Femur (tissue), 1 donor: Measurements from ENCODE around the gene UBL5.

Experiments
- DNase-seq: peaks from one replicate; pipeline ENCODE4 v3.0.0-alpha.2; 2017

The UBL5 gene

GRCh38 chr19:9857076-9857721 lies 29.5 kb downstream of the UBL5 start:
- no peak for DNase-seq

- DNase-seq: no peak
Observed at GRCh38 chr19:9857920-9858746, 30.4 kb downstream of the UBL5 start.

DNA sequence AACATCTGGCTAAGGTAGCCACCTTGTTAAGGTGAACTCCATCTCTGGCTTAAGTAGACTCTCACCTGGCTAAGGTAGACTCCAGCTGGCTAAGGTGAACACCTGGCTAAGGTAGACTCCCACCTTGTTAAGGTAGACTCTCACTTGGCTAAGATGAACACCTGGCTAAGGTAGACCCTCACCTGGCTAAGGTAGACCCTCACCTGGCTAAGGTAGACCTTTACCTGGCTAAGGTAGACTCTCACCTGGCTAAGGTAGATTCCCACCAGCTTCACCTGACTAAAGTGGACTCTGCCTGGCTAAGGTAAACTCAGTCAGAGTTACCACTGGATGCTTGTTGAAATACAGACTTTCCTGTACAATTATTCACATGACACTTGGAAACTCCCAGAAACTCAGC lies 31.0 kb downstream of the UBL5 start:
- DNase-seq: no peak

- no peak for DNase-seq
Observed at GRCh38 chr19:9860407-9860806, 32.7 kb downstream of the UBL5 start.

GRCh38 chr19:9861503-9861902 lies 33.8 kb downstream of the UBL5 start:
- no peak for DNase-seq

- DNase-seq: no peak
Observed at GRCh38 chr19:9862938-9863337, 35.2 kb downstream of the UBL5 start.

DNA sequence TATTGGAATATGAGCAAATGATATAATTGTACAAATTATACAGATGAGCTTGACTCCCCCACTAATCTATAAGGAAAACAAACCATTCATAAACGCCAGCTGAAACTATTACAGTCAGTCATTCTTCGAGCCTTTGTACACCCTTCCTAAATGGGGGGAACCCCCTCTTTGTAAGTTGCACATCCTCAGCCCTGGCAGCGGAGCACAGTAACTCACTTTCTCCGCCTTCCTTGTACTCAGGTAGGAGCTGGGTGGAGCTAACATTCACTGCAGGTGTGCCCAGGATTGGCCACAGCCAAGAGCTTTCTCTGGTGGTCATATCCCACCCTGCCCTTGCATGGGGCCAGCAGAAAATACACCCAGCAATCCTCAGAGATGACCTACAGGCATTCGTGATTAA lies 36.0 kb downstream of the UBL5 start:
- no peak for DNase-seq

GRCh38 chr19:9865732-9866501 lies 38.2 kb downstream of the UBL5 start:
- DNase-seq: no peak

DNA sequence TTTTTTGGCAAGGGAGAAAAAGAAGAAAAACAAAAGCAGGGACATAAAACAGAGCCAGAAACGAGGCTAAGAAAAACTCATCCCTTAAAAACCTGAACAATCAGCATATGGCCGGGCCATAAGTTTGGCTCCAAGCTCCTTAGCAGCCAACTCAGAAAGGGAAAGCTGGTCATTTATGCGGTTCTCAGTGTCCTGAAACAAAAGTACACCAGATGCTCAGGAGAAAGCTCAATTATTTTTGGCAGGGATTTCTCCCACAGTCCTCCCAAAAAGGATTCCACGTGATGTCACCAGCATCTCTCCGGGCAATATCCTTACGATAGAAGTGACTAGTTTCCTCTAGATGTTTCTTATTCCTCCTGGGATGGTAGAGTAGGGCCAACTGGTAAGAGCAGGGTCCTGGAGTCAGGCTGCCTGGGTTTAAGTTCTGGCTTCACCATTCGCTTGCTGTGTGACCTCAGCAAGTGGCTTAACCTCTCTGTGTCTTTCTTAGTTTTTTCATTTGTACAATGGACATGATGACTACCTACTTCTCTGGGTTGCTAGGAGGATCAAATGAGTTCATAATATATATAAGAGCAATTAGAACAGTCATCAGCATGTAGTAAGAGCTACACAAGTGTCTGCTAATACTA lies 41.4 kb downstream of the UBL5 start:
- no peak for DNase-seq

DNA sequence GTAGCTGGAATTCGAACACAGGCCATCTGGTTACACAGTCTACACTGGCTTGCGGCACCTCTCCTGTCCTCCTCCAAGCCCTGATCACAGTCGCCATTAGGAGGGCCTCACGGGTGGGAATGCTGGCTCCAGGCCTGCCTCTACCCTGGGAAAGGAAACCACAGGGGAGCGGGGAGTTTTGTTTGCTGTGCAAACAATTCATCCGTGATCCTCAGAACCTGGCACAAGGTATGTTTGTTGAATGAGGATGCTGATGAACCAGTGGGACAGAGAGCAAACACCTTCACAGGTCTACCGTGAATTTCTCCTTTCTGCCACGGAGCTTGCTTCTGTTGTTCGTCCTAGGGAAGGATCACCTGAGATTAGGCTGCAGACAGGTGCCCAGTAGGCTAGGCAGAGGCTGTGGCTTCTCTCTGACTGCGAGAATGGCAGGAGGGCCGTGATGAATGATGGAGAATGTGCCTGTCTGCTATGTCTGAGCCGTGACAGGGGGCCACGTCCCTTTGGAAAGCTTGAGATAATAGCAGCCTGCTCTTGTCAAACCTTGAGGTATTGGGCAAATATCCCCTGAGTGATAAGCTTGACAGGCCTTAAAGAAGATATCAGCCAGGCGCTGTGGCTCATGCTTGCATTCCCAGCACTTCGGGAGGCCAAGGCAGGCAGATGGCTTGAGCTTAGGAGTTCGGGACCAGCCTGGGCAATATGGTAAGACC lies 44.1 kb downstream of the UBL5 start:
- no peak for DNase-seq

- no peak for DNase-seq
Observed at GRCh38 chr19:9872618-9873242, 45.0 kb downstream of the UBL5 start.

DNA sequence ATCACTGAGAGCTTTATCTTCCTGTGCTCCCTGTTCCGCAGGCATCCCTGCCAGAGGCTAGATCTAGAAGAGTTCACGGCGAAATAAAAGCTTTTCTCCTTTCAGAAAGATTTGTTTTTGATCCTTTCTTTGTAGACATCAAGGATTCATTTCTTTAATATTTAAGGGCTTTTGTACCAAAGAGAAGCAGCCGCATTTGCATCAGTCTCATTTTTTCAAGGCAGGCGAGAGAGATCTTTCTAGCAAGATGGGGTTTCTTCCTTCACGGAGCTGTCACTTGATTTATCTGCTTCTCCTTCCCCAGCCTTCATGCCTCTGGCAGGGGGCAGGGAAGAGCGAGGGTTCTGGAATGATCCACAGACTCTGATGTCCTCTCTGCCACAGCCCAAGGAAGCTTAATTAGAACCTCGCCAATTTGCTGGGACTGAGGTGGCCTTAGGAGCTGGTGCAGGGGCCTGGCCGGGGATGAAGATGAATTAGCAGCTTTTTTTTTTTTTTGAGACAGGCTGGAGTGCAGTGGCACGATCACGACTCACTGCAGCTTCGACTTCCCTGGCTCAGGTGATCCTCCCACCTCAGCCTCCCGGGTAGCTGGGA lies 47.4 kb downstream of the UBL5 start:
- no peak for DNase-seq

DNA sequence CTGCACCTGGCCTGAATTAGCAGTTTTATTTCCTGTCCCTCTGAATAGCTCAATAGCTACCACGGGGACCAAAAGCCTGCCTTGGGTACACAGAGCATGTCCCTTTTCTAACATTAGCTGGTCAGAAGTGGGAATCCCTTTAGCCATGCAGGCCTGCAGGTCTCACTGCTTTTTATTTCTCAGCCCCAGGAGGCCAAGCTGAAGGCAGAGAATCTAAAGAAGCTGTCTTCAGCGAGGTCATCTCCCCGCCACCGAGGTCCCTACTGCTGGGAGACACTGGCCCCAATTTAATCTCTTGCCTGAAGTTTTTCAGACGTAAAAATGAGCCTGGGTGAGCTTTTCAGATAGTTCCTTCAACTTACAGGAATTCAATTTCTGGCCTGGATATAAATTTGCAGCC lies 48.1 kb downstream of the UBL5 start:
- DNase-seq: no peak

GRCh38 chr19:9877780-9878510 lies 50.2 kb downstream of the UBL5 start:
- no peak for DNase-seq

- DNase-seq: no peak
Observed at GRCh38 chr19:9878511-9879196, 50.9 kb downstream of the UBL5 start.
